Smooth muscle cell (in vitro differentiated cells): ENCODE results near the gene FBN1. TPM values are rescaled to one million over a fixed set of nuclear protein-coding genes. Genes with fewer than 3 reads are reported as not detected.

Experiments used
- DNase-seq: peaks from one replicate; lab custom pipeline; 2025; ENCODE audit not compliant: unreplicated experiment; lab: John Stamatoyannopoulos, UW
- H2AFZ ChIP-seq: fragments of 200-600 bp; sonication (generic); 2 replicates; pipeline ENCODE4 v1.6.0; 2016; ENCODE audit warnings: antibody characterized with exemption, low read depth, mild to moderate bottlenecking
- H3F3A ChIP-seq: fragments of 200-600 bp; sonication (generic); 2 replicates; pipeline ENCODE4 v1.6.0; 2017; ENCODE audit warnings: antibody characterized with exemption, low read depth
- H3K27ac ChIP-seq: fragments of 200-600 bp; sonication (generic); 2 replicates; pipeline ENCODE4 v1.5.1; 2016; ENCODE audit warnings: low read depth, mild to moderate bottlenecking
- H3K27me3 ChIP-seq: fragments of 200-600 bp; sonication (generic); 2 replicates; pipeline ENCODE4 v1.6.1; 2016; ENCODE audit warnings: low read depth, mild to moderate bottlenecking
- H3K36me3 ChIP-seq: fragments of 200-600 bp; sonication (generic); 2 replicates; pipeline ENCODE4 v1.5.1; 2016; ENCODE audit warnings: low read depth
- H3K4me1 ChIP-seq: fragments of 200-600 bp; sonication (generic); 2 replicates; pipeline ENCODE4 v1.5.1; 2016; ENCODE audit warnings: low read depth
- H3K4me2 ChIP-seq: fragments of 200-600 bp; sonication (generic); 2 replicates; pipeline ENCODE4 v1.6.0; 2016; ENCODE audit warnings: mild to moderate bottlenecking
- H3K4me3 ChIP-seq: fragments of 200-600 bp; sonication (generic); 2 replicates; pipeline ENCODE4 v1.5.1; 2016; ENCODE audit warnings: mild to moderate bottlenecking
- H3K79me2 ChIP-seq: fragments of 200-600 bp; sonication (generic); 2 replicates; pipeline ENCODE4 v1.6.0; 2016; ENCODE audit warnings: low read depth, mild to moderate bottlenecking
- H3K9ac ChIP-seq: fragments of 200-600 bp; sonication (generic); 2 replicates; pipeline ENCODE4 v1.6.0; 2016; ENCODE audit warnings: low read depth
- H3K9me3 ChIP-seq: fragments of 200-600 bp; sonication (generic); replicated peaks from 2 replicates; pipeline ENCODE4 v1.5.1; 2016; ENCODE audit warnings: low read depth
- H4K20me1 ChIP-seq: fragments of 200-600 bp; sonication (generic); 2 replicates; pipeline ENCODE4 v1.6.0; 2016; ENCODE audit warnings: low read depth
- CTCF ChIP-seq: fragments of 200-600 bp; sonication (generic); IDR thresholded peaks from 2 replicates; pipeline ENCODE4 v1.5.1; 2017; ENCODE audit warnings: borderline replicate concordance, mild to moderate bottlenecking, antibody characterized with exemption; ENCODE audit not compliant: insufficient read depth, poor library complexity, severe bottlenecking
- WGBS: methylation state at CpG from one replicate; pipeline ENCODE4 v1.1.7; 2016; ENCODE audit warnings: low lambda C conversion rate; 5-methylcytosine and 5-hydroxymethylcytosine counted together
- polyA plus RNA-seq: library from polyadenylated mRNA; unstranded; fragments of >200 nt; fragmentation: Nextera tagmentation; extraction: Ambion mirVana; gene quantifications from 2 replicates; pipeline ENCODE4 v1.2.1, GENCODE V29; 2016
- total RNA-seq: library from RNA; depleted of rRNA; stranded (reverse); fragments of >200 nt; gene quantifications from 2 replicates; pipeline ENCODE4 v1.2.3, GENCODE V29; 2014

The FBN1 gene
- total and polyA plus RNA-seq, 2 experiments from 2014 or later: 137 to 330 TPM

DNA sequence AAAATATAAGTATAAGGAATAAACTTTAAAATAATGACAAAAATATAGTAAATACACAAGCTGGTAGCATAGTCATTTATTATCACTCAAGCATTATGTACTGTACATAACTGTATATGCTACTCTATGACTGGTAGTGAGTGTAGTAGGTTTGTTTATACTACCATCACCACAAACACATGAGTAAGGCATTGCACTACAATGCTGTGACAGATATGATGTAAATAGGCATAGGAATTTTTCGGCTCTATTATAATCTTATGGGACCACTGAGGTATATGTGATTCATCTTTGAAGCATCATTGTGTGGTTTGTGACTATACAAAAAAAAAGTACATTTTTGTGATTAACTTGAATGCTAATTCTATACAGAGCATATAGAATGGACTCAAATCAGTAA lies 35.3 kb upstream of the FBN1 start:
- no peak for DNase-seq
- no peaks in the 10 kb centered on the region for H4K20me1 ChIP-seq
- peaks cover 4% of the 10 kb centered on the region for H3K4me1 ChIP-seq
- H3K27ac ChIP-seq: peak overlapping the region; percentile 99
- no peak overlapping the region for H3K4me3 ChIP-seq
- no peak for TF ChIP-seq CTCF
- H3K79me2 ChIP-seq: no peaks in the 10 kb centered on the region
- no peaks in the 10 kb centered on the region for H3K36me3 ChIP-seq
- no peaks in the 10 kb centered on the region for H3K9me3 ChIP-seq
- 6% methylated on average over 1 of the region's 1 CpG for WGBS
- peaks cover 3% of the 10 kb centered on the region for H3F3A ChIP-seq
- peak overlapping the region; percentile 96 for H3K9ac ChIP-seq
- no peak overlapping the region for H2AFZ ChIP-seq
- no peaks in the 10 kb centered on the region for H3K27me3 ChIP-seq
- peak overlapping the region; percentile 64 for H3K4me2 ChIP-seq

- Histone ChIP-seq H3K36me3 (no peaks in the 10 kb centered on the region), H2AFZ (no peak overlapping the region), H3K27me3 (no peaks in the 10 kb centered on the region), H3K27ac (peak overlapping the region; percentile 99), H3K4me1 (peaks cover 4% of the 10 kb centered on the region), H4K20me1 (no peaks in the 10 kb centered on the region), H3K4me3 (no peak overlapping the region), H3K9ac (peak overlapping the region; percentile 39), H3K9me3 (no peaks in the 10 kb centered on the region), H3K79me2 (no peaks in the 10 kb centered on the region), H3F3A (peaks cover 3% of the 10 kb centered on the region), H3K4me2 (no peak overlapping the region)
- WGBS: 97% methylated on average over 2 of the region's 2 CpGs
- DNase-seq: no peak
- no peak for TF ChIP-seq CTCF
Observed at GRCh38 chr15:48679952-48680351, 34.4 kb upstream of the FBN1 start.

DNA sequence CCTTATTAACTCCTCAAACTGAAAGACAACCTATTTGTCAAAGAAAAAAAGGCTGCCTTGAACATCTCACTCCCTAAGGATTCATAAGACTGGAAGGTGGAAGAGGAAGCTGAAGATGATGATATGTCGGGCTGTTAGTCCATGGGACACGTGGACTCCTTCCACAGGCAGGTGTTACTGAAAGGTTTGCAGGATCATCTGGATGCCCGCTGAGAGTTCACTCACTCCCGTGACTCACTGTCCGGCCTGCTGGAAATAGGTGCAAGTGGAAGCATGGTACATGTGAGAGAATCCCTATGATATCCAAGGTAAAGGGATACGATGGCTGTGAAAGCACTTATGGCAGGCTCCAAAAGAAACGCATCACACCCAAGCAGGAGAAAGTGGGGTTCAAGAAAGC lies 33.3 kb upstream of the FBN1 start:
- no peaks in the 10 kb centered on the region for H3K36me3 ChIP-seq
- no peaks in the 10 kb centered on the region for H3K79me2 ChIP-seq
- peaks cover 3% of the 10 kb centered on the region for H3F3A ChIP-seq
- no peak for DNase-seq
- H3K9me3 ChIP-seq: no peaks in the 10 kb centered on the region
- H2AFZ ChIP-seq: no peak overlapping the region
- H3K4me2 ChIP-seq: no peak overlapping the region
- no peaks in the 10 kb centered on the region for H3K27me3 ChIP-seq
- H3K4me1 ChIP-seq: peaks cover 4% of the 10 kb centered on the region
- WGBS: 97% methylated on average over 7 of the region's 7 CpGs
- H3K27ac ChIP-seq: no peak overlapping the region
- no peak for TF ChIP-seq CTCF
- H3K4me3 ChIP-seq: no peak overlapping the region
- no peak overlapping the region for H3K9ac ChIP-seq
- H4K20me1 ChIP-seq: no peaks in the 10 kb centered on the region

GRCh38 chr15:48677821-48678220 lies 32.3 kb upstream of the FBN1 start:
- Histone ChIP-seq H2AFZ (no peak overlapping the region), H3K27me3 (no peaks in the 10 kb centered on the region), H3K4me3 (no peak overlapping the region), H3K36me3 (no peaks in the 10 kb centered on the region), H3K9me3 (no peaks in the 10 kb centered on the region), H3K4me1 (peaks cover 4% of the 10 kb centered on the region), H3K4me2 (no peak overlapping the region), H3K27ac (no peak overlapping the region), H3K79me2 (no peaks in the 10 kb centered on the region), H4K20me1 (no peaks in the 10 kb centered on the region), H3K9ac (no peak overlapping the region), H3F3A (peaks cover 3% of the 10 kb centered on the region)
- DNase-seq: no peak
- WGBS: 95% methylated on average over 2 of the region's 2 CpGs
- TF ChIP-seq CTCF: no peak
